ENCODE data around the gene CORO2A.

CORO2A gene

DNA sequence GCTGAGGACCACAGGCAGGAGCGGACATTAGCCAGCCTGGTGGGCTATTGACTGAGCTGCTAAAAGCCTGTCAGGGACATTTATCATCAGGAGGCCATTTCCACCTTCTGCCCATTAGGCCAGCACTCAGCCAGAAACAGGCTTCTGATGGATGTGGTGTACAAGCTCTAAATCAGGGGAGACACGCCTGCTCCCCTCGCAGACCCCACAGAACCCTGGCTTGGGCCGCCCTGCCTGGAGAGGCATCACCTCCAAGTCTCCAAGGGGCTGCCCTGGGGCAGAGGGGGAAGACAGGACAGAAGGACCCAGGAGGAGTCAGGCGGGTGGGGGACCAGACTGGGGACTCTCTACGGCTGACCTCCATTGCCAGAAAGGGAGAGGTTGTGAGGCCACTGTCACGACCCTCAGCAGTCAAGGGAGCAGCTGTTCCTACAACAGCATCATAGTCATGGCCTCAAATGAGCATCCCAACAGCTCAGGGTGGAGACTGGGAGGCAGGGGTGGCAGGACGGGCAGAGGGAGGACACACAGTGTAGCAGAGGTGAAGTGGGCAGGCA lies 49.4 kb downstream of the CORO2A start:
- Histone ChIP-seq H3K36me3 (ENCODE audit: insufficient read depth, low read length) (no peaks in the 10 kb centered on the region), H3K27ac (ENCODE audit: low read length) (no peak overlapping the region), H3K4me1 (ENCODE audit: insufficient read depth, low read length) (no peaks in the 10 kb centered on the region; the same call in 1 of the 2 replicates), H3K4me3 (ENCODE audit: low read depth in 1 of 2, low read length in 2 of 2) (no peak overlapping the region), H3K4me2 (ENCODE audit: insufficient read depth, low read length) (no peak overlapping the region), H3K79me2 (ENCODE audit: insufficient read depth, low read length) (no peaks in the 10 kb centered on the region), H2AFZ (ENCODE audit: low read depth, low read length) (no peak overlapping the region), H3K9me3 (ENCODE audit: insufficient read depth, low read length, severe bottlenecking) (no peaks in the 10 kb centered on the region), H3K9ac (ENCODE audit: low read depth, low read length) (no peak overlapping the region), H4K20me1 (ENCODE audit: insufficient read depth, low read length) (no peaks in the 10 kb centered on the region), H3K27me3 (ENCODE audit: insufficient read depth, low read length, poor library complexity) (no peaks in the 10 kb centered on the region)
- TF ChIP-seq, protein P1, sequence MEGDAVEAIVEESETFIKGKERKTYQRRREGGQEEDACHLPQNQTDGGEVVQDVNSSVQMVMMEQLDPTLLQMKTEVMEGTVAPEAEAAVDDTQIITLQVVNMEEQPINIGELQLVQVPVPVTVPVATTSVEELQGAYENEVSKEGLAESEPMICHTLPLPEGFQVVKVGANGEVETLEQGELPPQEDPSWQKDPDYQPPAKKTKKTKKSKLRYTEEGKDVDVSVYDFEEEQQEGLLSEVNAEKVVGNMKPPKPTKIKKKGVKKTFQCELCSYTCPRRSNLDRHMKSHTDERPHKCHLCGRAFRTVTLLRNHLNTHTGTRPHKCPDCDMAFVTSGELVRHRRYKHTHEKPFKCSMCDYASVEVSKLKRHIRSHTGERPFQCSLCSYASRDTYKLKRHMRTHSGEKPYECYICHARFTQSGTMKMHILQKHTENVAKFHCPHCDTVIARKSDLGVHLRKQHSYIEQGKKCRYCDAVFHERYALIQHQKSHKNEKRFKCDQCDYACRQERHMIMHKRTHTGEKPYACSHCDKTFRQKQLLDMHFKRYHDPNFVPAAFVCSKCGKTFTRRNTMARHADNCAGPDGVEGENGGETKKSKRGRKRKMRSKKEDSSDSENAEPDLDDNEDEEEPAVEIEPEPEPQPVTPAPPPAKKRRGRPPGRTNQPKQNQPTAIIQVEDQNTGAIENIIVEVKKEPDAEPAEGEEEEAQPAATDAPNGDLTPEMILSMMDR (IDR thresholded peaks at IDR 0.05; ENCODE audit: borderline replicate concordance, extremely low read depth, low read length, poor library complexity, severe bottlenecking), result no peak
- no peak for TF ChIP-seq EZH2 (IDR thresholded peaks at IDR 0.05; ENCODE audit: borderline replicate concordance, low read depth, low read length, severe bottlenecking)
- DNase-seq (no peak), ATAC-seq (ENCODE audit: insufficient read depth, low read depth) (no peak)

DNA sequence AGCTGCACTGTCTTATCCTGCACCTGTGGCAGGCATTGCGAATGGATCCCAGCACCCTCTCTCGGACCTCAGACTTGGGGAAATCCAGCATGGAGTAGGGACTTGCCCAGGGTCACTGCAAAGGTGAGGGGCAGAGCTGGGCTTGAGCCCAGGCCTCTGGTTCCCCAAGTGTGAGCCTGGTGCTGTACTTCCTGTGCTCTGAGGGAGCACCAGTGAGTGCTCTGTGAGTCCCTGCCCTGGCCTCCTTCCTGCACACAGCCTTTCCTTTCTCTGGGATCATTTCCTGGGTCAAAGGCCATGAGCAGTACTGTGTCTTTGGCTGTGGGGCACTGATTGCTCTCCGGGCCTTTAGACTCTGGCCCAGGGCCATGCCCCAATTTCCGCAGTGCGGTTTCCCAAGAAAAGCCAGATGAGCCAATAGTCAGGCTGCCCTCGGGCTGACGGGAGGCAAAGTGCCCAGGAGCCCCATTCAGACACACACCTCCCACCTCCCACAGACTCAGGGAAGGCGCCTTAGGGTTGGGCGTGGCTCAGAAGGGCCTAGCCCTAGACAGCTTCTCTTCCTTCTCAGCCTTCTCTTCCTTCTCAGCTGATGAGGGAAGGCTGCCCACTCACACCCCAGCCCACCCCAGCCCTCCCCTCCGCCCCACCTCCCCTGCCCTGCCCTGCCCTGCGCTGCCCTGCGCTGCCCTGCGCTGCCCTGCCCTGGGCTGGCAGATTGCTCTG lies 50.1 kb downstream of the CORO2A start:
- Histone ChIP-seq H2AFZ (ENCODE audit: low read depth, low read length) (peak overlapping the region; percentile 39; the same call in 1 of the 2 replicates), H3K27me3 (ENCODE audit: insufficient read depth, low read length, poor library complexity) (no peaks in the 10 kb centered on the region), H3K27ac (ENCODE audit: low read length) (no peak overlapping the region), H3K79me2 (ENCODE audit: insufficient read depth, low read length) (no peaks in the 10 kb centered on the region), H3K4me3 (ENCODE audit: low read depth in 1 of 2, low read length in 2 of 2) (no peak overlapping the region), H3K9ac (ENCODE audit: low read depth, low read length) (no peak overlapping the region), H4K20me1 (ENCODE audit: insufficient read depth, low read length) (no peaks in the 10 kb centered on the region), H3K36me3 (ENCODE audit: insufficient read depth, low read length) (no peaks in the 10 kb centered on the region), H3K4me2 (ENCODE audit: insufficient read depth, low read length) (no peak overlapping the region), H3K4me1 (ENCODE audit: insufficient read depth, low read length) (no peaks in the 10 kb centered on the region; the same call in 1 of the 2 replicates), H3K9me3 (ENCODE audit: insufficient read depth, low read length, severe bottlenecking) (no peaks in the 10 kb centered on the region)
- DNase-seq (no peak), ATAC-seq (ENCODE audit: insufficient read depth, low read depth) (peak; percentile 40)
- TF ChIP-seq, protein P1 (IDR thresholded peaks at IDR 0.05; ENCODE audit: borderline replicate concordance, extremely low read depth, low read length, poor library complexity, severe bottlenecking), result no peak
- no peak for TF ChIP-seq EZH2 (IDR thresholded peaks at IDR 0.05; ENCODE audit: borderline replicate concordance, low read depth, low read length, severe bottlenecking)

DNA sequence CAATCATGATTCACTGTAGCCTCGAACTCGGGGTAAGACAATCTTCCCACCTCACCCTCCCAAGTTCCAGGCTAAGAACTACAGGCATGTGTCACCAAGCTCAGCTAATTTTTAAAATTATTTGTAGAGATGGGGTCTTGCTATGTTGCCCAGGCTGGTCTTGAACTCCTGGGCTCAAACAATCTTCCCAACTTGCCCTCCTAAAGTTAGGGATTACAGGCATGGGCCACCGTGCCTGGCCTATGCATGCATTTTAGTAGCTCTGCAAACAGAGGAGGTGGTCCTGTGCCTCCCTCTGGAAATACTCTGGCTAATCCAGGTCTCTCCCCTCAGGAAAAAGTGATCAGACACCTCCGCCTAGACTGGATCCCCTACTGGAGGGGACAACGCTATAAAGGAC lies 51.9 kb downstream of the CORO2A start:
- no peak overlapping the region for H3K27ac ChIP-seq (ENCODE audit: low read length)
- DNase-seq (no peak), ATAC-seq (ENCODE audit: insufficient read depth, low read depth) (no peak)
- H3K36me3 ChIP-seq (ENCODE audit: insufficient read depth, low read length), result no peaks in the 10 kb centered on the region
- H3K9me3 ChIP-seq (ENCODE audit: insufficient read depth, low read length, severe bottlenecking), result no peaks in the 10 kb centered on the region
- H3K4me2 ChIP-seq (ENCODE audit: insufficient read depth, low read length), result no peak overlapping the region
- no peaks in the 10 kb centered on the region for H3K27me3 ChIP-seq (ENCODE audit: insufficient read depth, low read length, poor library complexity)
- H2AFZ ChIP-seq (ENCODE audit: low read depth, low read length), result no peak overlapping the region
- H3K79me2 ChIP-seq (ENCODE audit: insufficient read depth, low read length), result no peaks in the 10 kb centered on the region
- no peak overlapping the region for H3K9ac ChIP-seq (ENCODE audit: low read depth, low read length)
- H3K4me3 ChIP-seq (ENCODE audit: low read depth in 1 of 2, low read length in 2 of 2), result no peak overlapping the region
- no peak for TF ChIP-seq EZH2 (IDR thresholded peaks at IDR 0.05; ENCODE audit: borderline replicate concordance, low read depth, low read length, severe bottlenecking)
- TF ChIP-seq, protein P1 (IDR thresholded peaks at IDR 0.05; ENCODE audit: borderline replicate concordance, extremely low read depth, low read length, poor library complexity, severe bottlenecking), result no peak
- no peaks in the 10 kb centered on the region for H4K20me1 ChIP-seq (ENCODE audit: insufficient read depth, low read length)
- no peaks in the 10 kb centered on the region; the same call in 1 of the 2 replicates for H3K4me1 ChIP-seq (ENCODE audit: insufficient read depth, low read length)
